KMS-11 (cell line): ENCODE results near the gene ITPR1.

Experiments used
- H2AFZ ChIP-seq: fragments of 200-600 bp; sonication (generic); 2 replicates; pipeline ENCODE4 v1.6.1; 2016; ENCODE audit warnings: antibody characterized with exemption, mixed run types, low read depth
- H3K27ac ChIP-seq: fragments of 200-600 bp; sonication (generic); 2 replicates; pipeline ENCODE4 v1.6.1; 2016; ENCODE audit warnings: mild to moderate bottlenecking, mixed run types
- H3K27me3 ChIP-seq: fragments of 200-600 bp; sonication (generic); 2 replicates; pipeline ENCODE4 v1.6.1; 2017; ENCODE audit warnings: mild to moderate bottlenecking, low read depth, mixed run types, moderate library complexity; ENCODE audit not compliant: insufficient read depth
- H3K36me3 ChIP-seq: fragments of 200-600 bp; sonication (generic); 2 replicates; pipeline ENCODE4 v1.6.1; 2017; ENCODE audit warnings: mild to moderate bottlenecking, mixed run types; ENCODE audit not compliant: insufficient read depth
- H3K4me1 ChIP-seq: fragments of 200-600 bp; sonication (generic); 2 replicates; pipeline ENCODE4 v1.6.1; 2016; ENCODE audit warnings: mild to moderate bottlenecking, low read depth, mixed run types; ENCODE audit not compliant: poor library complexity, severe bottlenecking
- H3K4me2 ChIP-seq: fragments of 200-600 bp; sonication (generic); 2 replicates; pipeline ENCODE4 v1.7.0; 2016; ENCODE audit warnings: mild to moderate bottlenecking, mixed run types
- H3K4me3 ChIP-seq: fragments of 200-600 bp; sonication (generic); IDR thresholded peaks from 2 replicates; pipeline ENCODE4 v1.6.1; 2017; ENCODE audit warnings: low read depth, low read length, mixed read lengths; ENCODE audit not compliant: insufficient read depth
- H3K79me2 ChIP-seq: fragments of 200-600 bp; sonication (generic); 2 replicates; pipeline ENCODE4 v1.6.1; 2016; ENCODE audit warnings: low read depth, mixed run types; ENCODE audit not compliant: insufficient read depth
- H3K9ac ChIP-seq: fragments of 200-600 bp; sonication (generic); 2 replicates; pipeline ENCODE4 v1.6.1; 2016; ENCODE audit warnings: mild to moderate bottlenecking, mixed run types
- H4K20me1 ChIP-seq: fragments of 200-600 bp; sonication (generic); 2 replicates; pipeline ENCODE4 v1.6.1; 2016; ENCODE audit warnings: mild to moderate bottlenecking, mixed run types; ENCODE audit not compliant: insufficient read depth
- CTCF ChIP-seq: fragments of 200-600 bp; sonication (generic); conservative IDR thresholded peaks from 2 replicates; pipeline ENCODE4 v1.6.1; 2017; ENCODE audit warnings: low read depth, mild to moderate bottlenecking, antibody characterized with exemption, low read length, moderate library complexity, mixed read lengths

The ITPR1 gene

DNA sequence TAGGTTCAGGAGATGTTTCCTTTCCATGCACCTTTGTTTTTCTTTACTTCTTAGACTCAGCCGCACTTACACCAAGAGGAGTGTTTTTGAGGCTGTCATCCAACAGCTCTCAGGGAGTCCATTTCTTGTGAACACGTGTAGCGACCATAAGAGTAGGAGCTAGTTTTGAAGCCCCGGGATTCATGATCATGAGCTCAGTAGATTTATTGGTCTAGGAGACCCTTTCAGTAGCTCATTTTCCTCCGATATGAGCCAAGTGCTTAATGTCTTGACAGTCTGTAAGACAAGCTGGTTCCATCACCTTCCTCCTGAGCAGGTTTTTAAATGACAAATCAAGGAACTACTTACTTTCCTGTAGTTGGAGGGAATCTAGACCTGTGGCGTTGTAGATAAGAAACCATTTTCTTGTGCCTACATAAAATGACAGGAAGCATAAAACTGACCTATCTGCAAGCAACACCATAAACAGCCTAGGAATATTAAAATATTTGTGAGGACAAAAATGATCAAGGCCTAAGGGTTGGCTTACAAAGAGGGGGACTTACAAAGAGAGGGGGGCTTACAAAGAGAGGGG is 313.5 kb downstream of the ITPR1 start:
- Histone ChIP-seq H3K27me3 (no peaks in the 10 kb centered on the region), H3K27ac (no peak overlapping the region), H3K4me2 (no peak overlapping the region), H3K9ac (no peak overlapping the region), H3K4me1 (no peaks in the 10 kb centered on the region), H2AFZ (no peak overlapping the region), H3K36me3 (no peaks in the 10 kb centered on the region), H4K20me1 (no peaks in the 10 kb centered on the region), H3K4me3 (no peak overlapping the region), H3K79me2 (no peaks in the 10 kb centered on the region)
- no peak for TF ChIP-seq CTCF

GRCh38 chr3:4807381-4808280 is 314.5 kb downstream of the ITPR1 start:
- TF ChIP-seq CTCF = no peak
- Histone ChIP-seq H3K36me3 (no peaks in the 10 kb centered on the region), H4K20me1 (no peaks in the 10 kb centered on the region), H3K27ac (no peak overlapping the region), H3K4me3 (no peak overlapping the region), H2AFZ (no peak overlapping the region), H3K4me1 (no peaks in the 10 kb centered on the region), H3K27me3 (no peaks in the 10 kb centered on the region), H3K4me2 (no peak overlapping the region), H3K9ac (no peak overlapping the region), H3K79me2 (no peaks in the 10 kb centered on the region)

DNA sequence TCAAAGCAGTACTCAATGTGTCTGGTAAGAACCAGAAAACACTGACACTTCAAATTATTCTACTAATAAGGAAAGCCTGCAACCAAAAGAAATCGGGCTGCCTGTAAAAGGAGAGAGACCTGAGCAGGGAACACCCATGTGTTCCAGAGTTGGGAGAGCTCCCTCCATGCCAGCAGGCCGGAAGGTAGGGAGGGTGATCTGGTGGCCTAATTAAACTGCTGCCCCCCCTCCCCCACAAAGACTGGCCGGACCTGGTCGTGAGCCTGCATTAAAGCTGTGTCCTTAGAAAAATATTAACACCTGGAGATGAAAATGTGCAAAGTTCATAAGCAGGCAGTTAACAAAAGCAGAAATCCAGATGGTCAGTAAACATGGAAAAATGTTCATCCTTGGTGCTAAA is 315.5 kb downstream of the ITPR1 start:
- no peaks in the 10 kb centered on the region for H3K36me3 ChIP-seq
- no peak overlapping the region for H3K4me2 ChIP-seq
- H3K4me1 ChIP-seq = no peaks in the 10 kb centered on the region
- H2AFZ ChIP-seq = no peak overlapping the region
- H3K27me3 ChIP-seq = no peaks in the 10 kb centered on the region
- no peak for TF ChIP-seq CTCF
- H3K79me2 ChIP-seq = no peaks in the 10 kb centered on the region
- H3K27ac ChIP-seq = no peak overlapping the region
- no peak overlapping the region for H3K4me3 ChIP-seq
- H3K9ac ChIP-seq = no peak overlapping the region
- H4K20me1 ChIP-seq = no peaks in the 10 kb centered on the region

- Histone ChIP-seq H4K20me1 (no peaks in the 10 kb centered on the region), H3K4me1 (no peaks in the 10 kb centered on the region), H3K36me3 (no peaks in the 10 kb centered on the region), H3K27ac (no peak overlapping the region), H3K27me3 (no peaks in the 10 kb centered on the region), H3K9ac (no peak overlapping the region), H3K79me2 (no peaks in the 10 kb centered on the region), H3K4me2 (no peak overlapping the region), H2AFZ (no peak overlapping the region), H3K4me3 (no peak overlapping the region)
- no peak for TF ChIP-seq CTCF
Measured at GRCh38 chr3:4809922-4810321, 316.8 kb downstream of the ITPR1 start.
